NCI-H345 (cell line): ENCODE data around the gene FKBP10.
A peak's percentile ranks its signal among the peaks of the same experiment; 100 is the strongest.
"Not testable (repeated sequence)": the region's sequence is repeated elsewhere in the genome, so short reads cannot be mapped to it uniquely, and the experiment has no call there.

ENCODE experiments used
- DNase-seq: peaks from one replicate; lab custom pipeline; 2025; lab: John Stamatoyannopoulos, UW

The FKBP10 gene

DNA sequence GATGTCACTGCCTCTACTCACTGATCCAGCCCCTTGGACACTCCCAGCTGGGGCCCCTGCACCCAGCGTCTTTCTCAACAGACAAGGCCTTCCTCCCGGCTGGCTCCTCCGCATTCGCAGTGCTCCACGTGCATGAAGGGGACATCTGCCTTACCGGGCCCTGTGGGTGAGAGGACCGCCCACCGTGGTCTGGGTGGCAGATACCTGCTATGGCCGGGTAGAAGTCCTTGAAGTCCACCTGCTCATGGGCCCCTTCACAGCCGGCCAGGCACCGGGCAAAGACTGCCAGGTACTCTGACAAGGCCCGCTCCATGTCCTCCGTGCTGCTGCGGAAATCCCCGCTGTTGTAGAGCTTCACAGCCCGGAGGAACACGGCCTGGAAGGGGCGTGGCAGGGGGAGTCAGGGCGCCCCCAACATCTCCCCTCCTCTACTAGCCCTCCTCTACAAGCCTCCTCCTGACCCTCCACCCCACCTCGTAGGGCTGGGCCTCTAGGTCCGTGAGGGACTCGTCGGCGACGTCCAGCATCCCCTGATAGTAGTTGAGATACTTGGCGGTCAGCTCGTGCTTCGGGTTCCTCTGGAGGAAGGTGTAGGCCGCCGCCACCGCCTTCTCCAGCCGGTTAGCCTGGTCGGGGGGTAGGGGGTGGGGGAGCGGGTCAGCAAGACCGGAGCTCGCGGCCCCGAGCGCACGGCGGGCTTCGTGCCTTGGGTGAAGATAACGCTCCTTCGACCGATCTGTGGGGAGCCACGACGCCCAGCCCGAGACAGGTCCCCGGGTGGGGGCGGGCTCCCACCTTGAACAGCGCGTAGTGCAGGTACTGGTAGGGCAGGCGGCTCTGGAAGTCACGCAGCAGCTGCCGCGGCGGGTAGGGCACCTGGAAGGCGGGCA lies 1.9 kb upstream of the FKBP10 start:
- DNase-seq: no peak

- peak; percentile 76 for DNase-seq
These were observed 1.0 kb upstream of the FKBP10 start, which contains the start of gene P3H4 for GRCh38 chr17:41811549-41812380. Gene P3H4, minus strand, starts transcription at chr17:41811949. Its CDS starts 34 bp downstream, at chr17:41811915.

- no peak for DNase-seq
These were observed 412 bp downstream of the FKBP10 start for GRCh38 chr17:41813152-41813680.

GRCh38 chr17:41813699-41814124 lies 908 bp downstream of the FKBP10 start:
- no peak for DNase-seq

- no peak for DNase-seq
These were observed 1.4 kb downstream of the FKBP10 start for GRCh38 chr17:41814195-41814594.

GRCh38 chr17:41816637-41817320 lies 4.0 kb downstream of the FKBP10 start:
- no peak for DNase-seq

- DNase-seq: no peak
These were observed 5.2 kb downstream of the FKBP10 start for GRCh38 chr17:41818024-41818423.

GRCh38 chr17:41821776-41822175 lies 9.0 kb downstream of the FKBP10 start:
- DNase-seq: no peak

GRCh38 chr17:41822216-41823140 lies 9.7 kb downstream of the FKBP10 start:
- DNase-seq: no peak

GRCh38 chr17:41823141-41823524 lies 10.3 kb downstream of the FKBP10 start:
- DNase-seq: no peak

GRCh38 chr17:41823580-41823979 lies 10.8 kb downstream of the FKBP10 start:
- no peak for DNase-seq

GRCh38 chr17:41824086-41824485 lies 11.3 kb downstream of the FKBP10 start:
- no peak for DNase-seq

DNA sequence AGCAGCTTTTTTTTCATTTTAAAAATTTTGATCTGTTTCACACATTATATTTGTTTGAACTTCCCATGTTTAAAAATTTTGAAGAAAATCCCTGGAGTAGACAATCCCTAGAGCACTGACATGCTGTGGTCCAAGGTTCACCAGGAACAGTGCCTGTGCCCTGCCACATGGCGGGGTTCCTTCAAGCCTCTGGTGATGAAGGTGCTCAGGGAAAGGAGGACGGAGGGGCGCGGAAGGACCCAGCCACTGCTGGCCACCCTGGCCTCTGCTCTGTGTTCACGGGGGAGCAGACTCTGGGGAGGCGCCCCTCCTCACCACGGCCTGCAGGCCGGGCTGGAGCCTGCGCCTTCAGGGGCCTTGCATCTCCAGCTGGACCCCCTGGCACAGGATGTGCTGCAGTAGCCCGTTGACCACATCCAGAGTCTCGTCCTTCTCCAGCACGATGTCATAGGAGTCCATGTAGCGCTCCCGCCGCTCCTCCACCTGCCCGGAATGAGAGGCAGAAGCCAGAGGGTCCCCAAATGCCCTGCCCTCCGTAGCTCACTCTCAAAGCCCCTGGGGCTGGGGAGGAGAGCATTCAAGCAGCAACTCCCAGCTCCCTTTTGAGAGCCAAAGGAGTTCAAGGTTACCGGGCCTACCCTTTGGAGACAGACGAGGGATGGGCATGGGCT lies 12.5 kb downstream of the FKBP10 start:
- no peak for DNase-seq

DNA sequence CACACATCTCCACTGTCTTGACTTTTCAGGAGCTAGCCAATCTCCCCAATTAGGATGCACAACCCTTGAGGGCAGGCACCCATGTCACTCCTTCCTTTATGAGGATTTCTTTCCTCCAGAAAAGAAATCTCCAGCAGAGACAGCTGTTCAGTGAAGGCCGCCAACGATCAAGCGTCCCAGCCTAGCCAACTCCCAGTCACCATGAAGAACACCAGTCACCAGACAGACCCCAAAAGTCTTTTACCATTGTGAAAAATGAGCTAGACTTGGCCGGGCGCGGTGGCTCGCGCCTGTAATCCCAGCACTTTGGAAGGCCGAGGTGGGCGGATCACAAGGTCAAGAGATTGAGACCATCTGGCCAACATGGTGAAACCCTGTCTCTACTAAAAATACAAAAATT lies 17.2 kb downstream of the FKBP10 start:
- not testable (repeated sequence) for DNase-seq

- DNase-seq: no peak
These were observed 22.5 kb downstream of the FKBP10 start for GRCh38 chr17:41835214-41835799.

DNA sequence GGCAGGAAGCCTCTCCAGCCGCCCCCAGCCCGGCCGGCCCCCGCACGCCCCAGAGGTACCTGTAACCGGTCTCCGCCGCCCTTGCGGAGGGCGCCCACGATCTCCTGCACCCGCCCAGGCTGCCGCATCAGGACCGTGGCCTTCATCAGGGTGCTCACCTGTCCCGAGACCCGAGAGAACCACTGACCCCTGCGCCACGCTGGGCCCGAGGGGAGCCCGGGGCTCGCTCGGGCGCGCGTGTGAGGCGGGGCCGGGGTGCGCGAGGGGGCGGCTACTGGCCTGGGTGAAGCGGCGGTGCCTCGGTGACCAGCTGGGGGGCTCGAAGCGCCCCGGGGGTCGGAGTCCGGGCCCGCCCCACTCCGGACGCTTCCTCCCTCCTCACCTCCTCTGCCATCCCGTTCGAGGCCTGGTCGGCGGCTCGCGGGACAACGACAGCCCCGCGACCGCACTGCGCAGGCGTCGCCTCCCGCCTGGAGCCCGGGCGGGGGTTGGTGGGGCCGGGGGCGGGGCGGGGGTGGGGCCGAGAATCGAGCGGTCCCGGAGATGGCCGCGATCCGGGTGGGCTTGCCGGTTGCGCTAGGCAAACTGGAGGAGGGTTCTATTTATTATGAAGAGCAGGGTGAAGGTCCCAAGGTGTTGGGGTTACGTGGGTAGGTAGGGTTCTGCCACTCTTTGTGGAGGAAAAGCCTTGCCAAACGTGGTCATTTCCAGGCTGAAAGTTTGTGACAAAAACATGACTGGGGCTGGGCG lies 23.2 kb downstream of the FKBP10 start, which contains the start of gene NT5C3B:
TSS of gene NT5C3B (minus strand) at position 433 of the 750 bp plus-strand sequence. CDS start at position 394, 39 bp downstream.
- peak; percentile 28 for DNase-seq

DNA sequence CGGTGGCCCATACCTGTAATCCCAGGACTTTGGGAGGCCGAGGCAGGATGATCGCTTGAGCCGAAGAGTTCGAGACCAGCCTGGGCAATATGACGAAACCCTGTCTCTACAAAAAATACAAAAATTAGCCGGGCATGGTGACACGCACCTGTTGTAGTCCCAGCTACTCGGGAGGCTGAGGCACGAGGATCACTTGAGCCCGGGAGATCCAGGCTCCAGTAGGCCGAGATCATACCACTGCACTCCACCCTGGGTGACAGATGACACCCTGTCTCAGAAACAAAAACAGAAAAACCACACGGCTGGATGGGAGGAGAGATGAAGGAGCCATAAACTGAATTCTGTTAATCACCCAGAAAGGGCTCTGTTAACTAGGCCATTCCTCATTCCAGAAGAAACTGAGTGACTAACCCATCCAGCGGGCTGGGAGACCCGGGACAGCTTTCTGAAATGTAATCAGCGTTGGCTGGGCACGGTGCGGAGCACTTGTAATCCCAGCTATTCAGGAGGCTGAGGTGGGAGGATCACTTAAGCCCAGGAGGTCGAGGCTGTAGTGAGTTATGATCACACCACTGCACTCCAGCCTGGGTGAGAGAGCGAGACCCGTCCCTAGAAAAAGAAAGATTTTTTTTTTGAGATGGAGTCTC lies 23.9 kb downstream of the FKBP10 start:
- no peak for DNase-seq

DNA sequence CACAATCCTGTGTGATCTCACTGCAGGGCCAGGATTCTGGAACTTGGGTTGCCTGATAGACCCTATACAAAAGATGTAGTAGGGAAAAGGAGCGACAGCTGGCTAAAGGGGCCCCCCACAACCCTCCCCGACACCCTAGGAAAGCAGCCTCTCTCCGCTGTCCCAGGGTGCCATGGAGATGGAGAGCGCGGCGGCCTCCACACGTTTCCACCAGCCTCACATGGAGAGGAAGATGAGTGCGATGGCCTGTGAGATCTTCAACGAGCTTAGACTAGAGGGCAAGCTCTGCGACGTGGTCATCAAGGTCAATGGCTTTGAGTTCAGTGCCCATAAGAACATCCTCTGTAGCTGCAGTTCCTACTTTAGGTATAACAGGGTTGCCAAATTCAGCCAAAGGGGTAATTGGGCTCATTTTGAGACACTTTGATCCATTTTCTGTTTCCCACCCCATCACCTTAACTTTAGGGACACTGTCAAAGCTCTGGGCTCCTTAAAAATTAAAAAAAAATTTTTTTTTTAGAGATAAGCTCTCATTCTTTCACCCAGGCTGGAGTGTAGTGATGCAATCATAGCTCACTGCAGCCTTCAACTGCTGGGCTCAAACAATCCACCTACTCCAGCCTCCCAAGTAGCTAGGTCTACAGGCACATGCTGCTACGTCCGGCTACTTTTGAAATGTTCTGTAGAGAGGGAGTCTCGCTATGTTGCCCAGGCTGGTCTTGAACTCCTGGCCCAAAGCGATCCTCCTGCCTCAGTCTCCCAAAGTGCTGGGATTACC lies 25.1 kb downstream of the FKBP10 start, which contains the start of gene KLHL10:
TSS of gene KLHL10 (plus strand) at position 65 of the 778 bp plus-strand sequence. CDS start at position 173, 108 bp downstream.
- DNase-seq: no peak
